Measurements from ENCODE around the gene CYB5R4. TPM values are rescaled to one million over a fixed set of nuclear protein-coding genes. Genes with fewer than 3 reads are reported as not detected.

CYB5R4 gene
- total and polyA plus RNA-seq, 2 donors = 10.7 to 20.2 TPM

GRCh38 chr6:83976037-83976755 is 116.7 kb downstream of the CYB5R4 start:
- H3K27me3 ChIP-seq (ENCODE audit: control insufficient read depth in 2 of 2, insufficient read depth in 1 of 2, low read length in 1 of 2) = no peaks in the 10 kb centered on the region
- no peak overlapping the region for H3K4me3 ChIP-seq (ENCODE audit: low read length in 2 of 2)
- H3K27ac ChIP-seq (ENCODE audit: low read depth in 1 of 2, low read length in 1 of 2) = no peak overlapping the region
- no peak for DNase-seq (ENCODE audit: low read depth in 6 of 9, low spot score in 9 of 9)
- no peaks in the 10 kb centered on the region for H3K36me3 ChIP-seq (ENCODE audit: control insufficient read depth in 2 of 2, insufficient read depth in 2 of 2, low read length in 1 of 2)
- no peaks in the 10 kb centered on the region for H3K9me3 ChIP-seq (ENCODE audit: control insufficient read depth in 2 of 2, insufficient read depth in 1 of 2, low read length in 1 of 2)
- WGBS = 91% methylated on average over 5 of the region's 5 CpGs
- no peaks in the 10 kb centered on the region for H3K4me1 ChIP-seq (ENCODE audit: control insufficient read depth in 2 of 2, insufficient read depth in 2 of 2, low read length in 2 of 2)

DNA sequence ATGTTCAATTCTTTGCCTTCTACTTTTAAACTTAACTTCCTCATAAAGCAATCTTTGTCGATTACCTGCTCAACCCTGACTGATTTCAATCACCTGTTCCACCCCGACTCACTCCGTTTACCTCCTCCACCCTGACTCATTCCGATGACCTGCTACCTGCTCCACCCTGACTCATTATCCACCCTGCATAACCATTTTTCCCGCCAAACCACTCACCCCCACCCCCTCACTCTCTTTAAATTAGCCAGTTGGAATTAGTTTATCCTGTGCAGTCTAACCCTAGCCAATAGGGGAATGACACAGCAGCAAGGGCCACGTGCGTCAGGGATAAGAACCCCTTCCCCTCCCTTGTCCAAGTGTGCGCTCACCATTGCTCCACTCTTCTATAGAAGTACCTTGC is 117.4 kb downstream of the CYB5R4 start:
- Histone ChIP-seq H3K27me3 (ENCODE audit: control insufficient read depth in 2 of 2, insufficient read depth in 1 of 2, low read length in 1 of 2) (no peaks in the 10 kb centered on the region), H3K36me3 (ENCODE audit: control insufficient read depth in 2 of 2, insufficient read depth in 2 of 2, low read length in 1 of 2) (no peaks in the 10 kb centered on the region), H3K4me1 (ENCODE audit: control insufficient read depth in 2 of 2, insufficient read depth in 2 of 2, low read length in 2 of 2) (no peaks in the 10 kb centered on the region), H3K9me3 (ENCODE audit: control insufficient read depth in 2 of 2, insufficient read depth in 1 of 2, low read length in 1 of 2) (no peaks in the 10 kb centered on the region), H3K27ac (ENCODE audit: low read depth in 1 of 2, low read length in 1 of 2) (no peak overlapping the region), H3K4me3 (ENCODE audit: low read length in 2 of 2) (no peak overlapping the region)
- no peak for DNase-seq (ENCODE audit: low read depth in 6 of 9, low spot score in 9 of 9)
- 97% methylated on average over 8 of the region's 8 CpGs for WGBS

- Histone ChIP-seq H3K4me3 (ENCODE audit: low read length in 2 of 2) (no peak overlapping the region), H3K9me3 (ENCODE audit: control insufficient read depth in 2 of 2, insufficient read depth in 1 of 2, low read length in 1 of 2) (no peaks in the 10 kb centered on the region), H3K27me3 (ENCODE audit: control insufficient read depth in 2 of 2, insufficient read depth in 1 of 2, low read length in 1 of 2) (no peaks in the 10 kb centered on the region), H3K27ac (ENCODE audit: low read depth in 1 of 2, low read length in 1 of 2) (no peak overlapping the region), H3K36me3 (ENCODE audit: control insufficient read depth in 2 of 2, insufficient read depth in 2 of 2, low read length in 1 of 2) (no peaks in the 10 kb centered on the region), H3K4me1 (ENCODE audit: control insufficient read depth in 2 of 2, insufficient read depth in 2 of 2, low read length in 2 of 2) (no peaks in the 10 kb centered on the region)
- 73% methylated on average over 1 of the region's 1 CpG for WGBS
- DNase-seq (ENCODE audit: low read depth in 6 of 9, low spot score in 9 of 9) = no peak
Observed at GRCh38 chr6:83978324-83978734, 118.8 kb downstream of the CYB5R4 start.

- Histone ChIP-seq H3K36me3 (ENCODE audit: control insufficient read depth in 2 of 2, insufficient read depth in 2 of 2, low read length in 1 of 2) (no peaks in the 10 kb centered on the region), H3K9me3 (ENCODE audit: control insufficient read depth in 2 of 2, insufficient read depth in 1 of 2, low read length in 1 of 2) (no peaks in the 10 kb centered on the region), H3K27me3 (ENCODE audit: control insufficient read depth in 2 of 2, insufficient read depth in 1 of 2, low read length in 1 of 2) (no peaks in the 10 kb centered on the region), H3K27ac (ENCODE audit: low read depth in 1 of 2, low read length in 1 of 2) (no peak overlapping the region), H3K4me3 (ENCODE audit: low read length in 2 of 2) (no peak overlapping the region), H3K4me1 (ENCODE audit: control insufficient read depth in 2 of 2, insufficient read depth in 2 of 2, low read length in 2 of 2) (no peaks in the 10 kb centered on the region)
- 43% methylated on average over 3 of the region's 3 CpGs for WGBS
- no peak for DNase-seq (ENCODE audit: low read depth in 6 of 9, low spot score in 9 of 9)
Observed at GRCh38 chr6:83978997-83979396, 119.5 kb downstream of the CYB5R4 start.

GRCh38 chr6:83984411-83984810 is 124.9 kb downstream of the CYB5R4 start:
- WGBS = 54% methylated on average over 1 of the region's 1 CpG
- no peaks in the 10 kb centered on the region for H3K36me3 ChIP-seq (ENCODE audit: control insufficient read depth in 2 of 2, insufficient read depth in 2 of 2, low read length in 1 of 2)
- no peaks in the 10 kb centered on the region for H3K27me3 ChIP-seq (ENCODE audit: control insufficient read depth in 2 of 2, insufficient read depth in 1 of 2, low read length in 1 of 2)
- H3K4me1 ChIP-seq (ENCODE audit: control insufficient read depth in 2 of 2, insufficient read depth in 2 of 2, low read length in 2 of 2) = no peaks in the 10 kb centered on the region
- H3K9me3 ChIP-seq (ENCODE audit: control insufficient read depth in 2 of 2, insufficient read depth in 1 of 2, low read length in 1 of 2) = no peaks in the 10 kb centered on the region
- no peak overlapping the region for H3K27ac ChIP-seq (ENCODE audit: low read depth in 1 of 2, low read length in 1 of 2)
- DNase-seq (ENCODE audit: low read depth in 6 of 9, low spot score in 9 of 9) = no peak
- no peak overlapping the region for H3K4me3 ChIP-seq (ENCODE audit: low read length in 2 of 2)

DNA sequence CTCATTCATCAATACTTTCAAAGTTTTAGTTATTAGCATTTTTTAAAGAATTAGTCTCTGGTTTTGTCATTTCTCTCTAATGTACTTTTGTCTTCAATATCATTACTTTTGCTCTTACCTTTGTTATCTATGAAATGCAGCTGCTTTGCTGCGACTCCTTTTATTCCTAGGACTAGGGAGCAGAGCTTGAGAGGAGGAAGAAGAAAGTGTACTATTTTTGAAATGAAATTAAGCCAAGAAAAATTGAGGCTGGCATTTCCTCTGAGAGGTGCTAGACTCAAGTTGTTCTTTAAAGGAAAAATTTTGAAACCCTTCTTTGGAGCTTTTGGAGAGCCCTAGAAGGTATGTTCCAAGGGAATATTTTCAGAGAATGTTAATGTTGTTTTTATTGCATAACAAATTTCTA is 125.8 kb downstream of the CYB5R4 start:
- no peak for DNase-seq (ENCODE audit: low read depth in 6 of 9, low spot score in 9 of 9)

DNA sequence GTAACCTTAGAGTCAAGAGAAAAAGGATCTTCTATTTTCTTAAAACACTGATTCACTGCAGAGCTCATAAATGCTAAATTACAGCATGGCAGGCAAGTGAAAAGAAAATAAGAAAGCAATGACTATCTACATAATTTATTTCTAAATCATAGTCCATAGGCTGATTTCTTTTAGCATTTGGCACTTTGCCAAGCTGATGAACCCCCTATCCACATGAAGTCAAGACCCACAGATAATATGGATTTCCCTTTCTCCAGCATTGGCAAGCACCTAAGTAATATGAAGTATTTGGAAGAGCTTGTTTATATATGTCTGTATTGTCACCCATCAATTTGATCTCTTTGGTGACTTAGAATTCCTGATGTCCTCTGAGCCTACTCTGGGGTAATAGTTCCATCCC is 126.2 kb downstream of the CYB5R4 start:
- DNase-seq (ENCODE audit: low read depth in 6 of 9, low spot score in 9 of 9) = no peak
- Histone ChIP-seq H3K36me3 (ENCODE audit: control insufficient read depth in 2 of 2, insufficient read depth in 2 of 2, low read length in 1 of 2) (no peaks in the 10 kb centered on the region), H3K4me1 (ENCODE audit: control insufficient read depth in 2 of 2, insufficient read depth in 2 of 2, low read length in 2 of 2) (no peaks in the 10 kb centered on the region), H3K9me3 (ENCODE audit: control insufficient read depth in 2 of 2, insufficient read depth in 1 of 2, low read length in 1 of 2) (no peaks in the 10 kb centered on the region), H3K27me3 (ENCODE audit: control insufficient read depth in 2 of 2, insufficient read depth in 1 of 2, low read length in 1 of 2) (no peaks in the 10 kb centered on the region), H3K4me3 (ENCODE audit: low read length in 2 of 2) (no peak overlapping the region), H3K27ac (ENCODE audit: low read depth in 1 of 2, low read length in 1 of 2) (no peak overlapping the region)

More for the DNA sequence above, 125.8 kb downstream of the CYB5R4 start:
- Histone ChIP-seq H3K27ac (ENCODE audit: low read depth in 1 of 2, low read length in 1 of 2) (no peak overlapping the region), H3K4me1 (ENCODE audit: control insufficient read depth in 2 of 2, insufficient read depth in 2 of 2, low read length in 2 of 2) (no peaks in the 10 kb centered on the region), H3K4me3 (ENCODE audit: low read length in 2 of 2) (no peak overlapping the region), H3K27me3 (ENCODE audit: control insufficient read depth in 2 of 2, insufficient read depth in 1 of 2, low read length in 1 of 2) (no peaks in the 10 kb centered on the region), H3K36me3 (ENCODE audit: control insufficient read depth in 2 of 2, insufficient read depth in 2 of 2, low read length in 1 of 2) (no peaks in the 10 kb centered on the region), H3K9me3 (ENCODE audit: control insufficient read depth in 2 of 2, insufficient read depth in 1 of 2, low read length in 1 of 2) (no peaks in the 10 kb centered on the region)
- WGBS = 90% methylated on average over 1 of the region's 1 CpG

- H3K4me3 ChIP-seq (ENCODE audit: low read length in 2 of 2) = no peak overlapping the region
- no peak overlapping the region for H3K27ac ChIP-seq (ENCODE audit: low read depth in 1 of 2, low read length in 1 of 2)
- no peak for DNase-seq (ENCODE audit: low read depth in 6 of 9, low spot score in 9 of 9)
- H3K4me1 ChIP-seq (ENCODE audit: control insufficient read depth in 2 of 2, insufficient read depth in 2 of 2, low read length in 2 of 2) = no peaks in the 10 kb centered on the region
- no peaks in the 10 kb centered on the region for H3K36me3 ChIP-seq (ENCODE audit: control insufficient read depth in 2 of 2, insufficient read depth in 2 of 2, low read length in 1 of 2)
- no peaks in the 10 kb centered on the region for H3K9me3 ChIP-seq (ENCODE audit: control insufficient read depth in 2 of 2, insufficient read depth in 1 of 2, low read length in 1 of 2)
- no peaks in the 10 kb centered on the region for H3K27me3 ChIP-seq (ENCODE audit: control insufficient read depth in 2 of 2, insufficient read depth in 1 of 2, low read length in 1 of 2)
Observed at GRCh38 chr6:83998021-83998584, 138.6 kb downstream of the CYB5R4 start.

DNA sequence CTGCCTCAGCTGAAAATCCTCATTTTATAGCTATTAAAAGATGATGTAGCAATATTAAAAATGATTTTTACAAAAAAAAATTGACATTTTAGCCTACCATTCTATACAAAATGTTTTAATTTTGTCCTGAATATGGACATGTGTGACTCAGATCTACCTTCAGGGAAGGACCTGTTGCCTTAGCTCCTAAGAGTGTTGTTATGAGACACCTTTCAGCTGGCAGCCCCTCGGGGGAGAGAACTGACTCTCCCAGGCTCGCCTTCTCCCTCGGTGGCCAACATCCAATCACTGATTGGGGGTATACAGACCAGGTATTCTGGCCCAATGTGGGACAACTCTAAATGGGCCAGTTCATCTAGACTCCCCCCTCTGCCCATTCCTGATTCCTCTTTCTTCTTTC is 141.6 kb downstream of the CYB5R4 start:
- no peaks in the 10 kb centered on the region for H3K9me3 ChIP-seq (ENCODE audit: control insufficient read depth in 2 of 2, insufficient read depth in 1 of 2, low read length in 1 of 2)
- no peak overlapping the region for H3K27ac ChIP-seq (ENCODE audit: low read depth in 1 of 2, low read length in 1 of 2)
- no peaks in the 10 kb centered on the region for H3K27me3 ChIP-seq (ENCODE audit: control insufficient read depth in 2 of 2, insufficient read depth in 1 of 2, low read length in 1 of 2)

More for the DNA sequence above, 141.6 kb downstream of the CYB5R4 start:
- 96% methylated on average over 3 of the region's 3 CpGs for WGBS
- DNase-seq (ENCODE audit: low read depth in 6 of 9, low spot score in 9 of 9) = no peak
- Histone ChIP-seq H3K4me3 (ENCODE audit: low read length in 2 of 2) (no peak overlapping the region), H3K4me1 (ENCODE audit: control insufficient read depth in 2 of 2, insufficient read depth in 2 of 2, low read length in 2 of 2) (no peaks in the 10 kb centered on the region), H3K36me3 (ENCODE audit: control insufficient read depth in 2 of 2, insufficient read depth in 2 of 2, low read length in 1 of 2) (no peaks in the 10 kb centered on the region)

All from thymus (tissue), 11 donors.